Measurements from ENCODE around the gene BIN1.

BIN1 gene

GRCh38 chr2:127107622-127107999, 657 bp upstream of the BIN1 start:
- TF ChIP-seq FOXP2 (optimal IDR thresholded peaks at IDR 0.05; ENCODE audit: borderline replicate concordance, extremely low read depth, extremely low read length, insufficient read depth), result no peak
- no peak for TF ChIP-seq POLR2AphosphoS5 (IDR thresholded peaks at IDR 0.05; ENCODE audit: low read depth, low read length)
- TF ChIP-seq REST (IDR thresholded peaks at IDR 0.05; ENCODE audit: insufficient read depth in 1 of 2, low read depth in 2 of 2, low read length in 2 of 2), result no peak

- TF ChIP-seq POLR2AphosphoS5 (IDR thresholded peaks at IDR 0.05; ENCODE audit: low read depth, low read length) (no peak), TAF1 (IDR thresholded peaks at IDR 0.05; ENCODE audit: borderline replicate concordance, insufficient read depth, low read length) (no peak), SIN3A (IDR thresholded peaks at IDR 0.05; ENCODE audit: borderline replicate concordance, insufficient read depth, low read length) (no peak), REST (IDR thresholded peaks at IDR 0.05; ENCODE audit: insufficient read depth in 1 of 2, low read depth in 2 of 2, low read length in 2 of 2) (no peak), FOXP2 (optimal IDR thresholded peaks at IDR 0.05; ENCODE audit: borderline replicate concordance, extremely low read depth, extremely low read length, insufficient read depth) (no peak)
These were observed 430 bp downstream of the BIN1 start for GRCh38 chr2:127106457-127106990.

- TF ChIP-seq SIN3A (IDR thresholded peaks at IDR 0.05; ENCODE audit: borderline replicate concordance, insufficient read depth, low read length) (no peak), FOXP2 (optimal IDR thresholded peaks at IDR 0.05; ENCODE audit: borderline replicate concordance, extremely low read depth, extremely low read length, insufficient read depth) (no peak), TAF1 (IDR thresholded peaks at IDR 0.05; ENCODE audit: borderline replicate concordance, insufficient read depth, low read length) (no peak), POLR2AphosphoS5 (IDR thresholded peaks at IDR 0.05; ENCODE audit: low read depth, low read length) (no peak), REST (IDR thresholded peaks at IDR 0.05; ENCODE audit: insufficient read depth in 1 of 2, low read depth in 2 of 2, low read length in 2 of 2) (no peak)
These were observed 1.1 kb downstream of the BIN1 start for GRCh38 chr2:127105656-127106456.

GRCh38 chr2:127104881-127105655, 1.9 kb downstream of the BIN1 start:
- no peak for TF ChIP-seq POLR2AphosphoS5 (IDR thresholded peaks at IDR 0.05; ENCODE audit: low read depth, low read length)
- no peak for TF ChIP-seq FOXP2 (optimal IDR thresholded peaks at IDR 0.05; ENCODE audit: borderline replicate concordance, extremely low read depth, extremely low read length, insufficient read depth)
- TF ChIP-seq SIN3A (IDR thresholded peaks at IDR 0.05; ENCODE audit: borderline replicate concordance, insufficient read depth, low read length), result no peak
- TF ChIP-seq TAF1 (IDR thresholded peaks at IDR 0.05; ENCODE audit: borderline replicate concordance, insufficient read depth, low read length), result no peak

- TF ChIP-seq SIN3A (IDR thresholded peaks at IDR 0.05; ENCODE audit: borderline replicate concordance, insufficient read depth, low read length) (no peak), REST (IDR thresholded peaks at IDR 0.05; ENCODE audit: insufficient read depth in 1 of 2, low read depth in 2 of 2, low read length in 2 of 2) (no peak), FOXP2 (optimal IDR thresholded peaks at IDR 0.05; ENCODE audit: borderline replicate concordance, extremely low read depth, extremely low read length, insufficient read depth) (no peak), TAF1 (IDR thresholded peaks at IDR 0.05; ENCODE audit: borderline replicate concordance, insufficient read depth, low read length) (no peak), POLR2AphosphoS5 (IDR thresholded peaks at IDR 0.05; ENCODE audit: low read depth, low read length) (no peak)
These were observed 2.7 kb downstream of the BIN1 start for GRCh38 chr2:127104166-127104660.

Data from PFSK-1 (cell line).